Skin epidermis (tissue), 12 donors: ENCODE measurements around the gene KIF16B.
"Not testable (repeated sequence)": the region's sequence is repeated elsewhere in the genome, so short reads cannot be mapped to it uniquely, and the experiment has no call there.

Experiments used
- H3K27ac ChIP-seq, 21 experiments: fragments of 200-600 bp; sonication (generic) in 11 of 21; one replicate each; pipeline ENCODE4 v1.5.0; 2020; ENCODE audit warnings: mild to moderate bottlenecking in 3 of 21, inconsistent platforms in 2 of 21, moderate library complexity in 2 of 21
- H3K4me3 ChIP-seq, 7 experiments: fragments of 200-600 bp; sonication (generic) in 2 of 7; one replicate each; pipeline ENCODE4 v1.5.0; 2020; ENCODE audit warnings: inconsistent platforms in 2 of 7, mild to moderate bottlenecking in 2 of 7, moderate library complexity in 1 of 7

Gene KIF16B

GRCh38 chr20:16445482-16445881 is 127.8 kb downstream of the KIF16B start:
- H3K4me3 ChIP-seq: no peak overlapping the region
- no peak overlapping the region for H3K27ac ChIP-seq

DNA sequence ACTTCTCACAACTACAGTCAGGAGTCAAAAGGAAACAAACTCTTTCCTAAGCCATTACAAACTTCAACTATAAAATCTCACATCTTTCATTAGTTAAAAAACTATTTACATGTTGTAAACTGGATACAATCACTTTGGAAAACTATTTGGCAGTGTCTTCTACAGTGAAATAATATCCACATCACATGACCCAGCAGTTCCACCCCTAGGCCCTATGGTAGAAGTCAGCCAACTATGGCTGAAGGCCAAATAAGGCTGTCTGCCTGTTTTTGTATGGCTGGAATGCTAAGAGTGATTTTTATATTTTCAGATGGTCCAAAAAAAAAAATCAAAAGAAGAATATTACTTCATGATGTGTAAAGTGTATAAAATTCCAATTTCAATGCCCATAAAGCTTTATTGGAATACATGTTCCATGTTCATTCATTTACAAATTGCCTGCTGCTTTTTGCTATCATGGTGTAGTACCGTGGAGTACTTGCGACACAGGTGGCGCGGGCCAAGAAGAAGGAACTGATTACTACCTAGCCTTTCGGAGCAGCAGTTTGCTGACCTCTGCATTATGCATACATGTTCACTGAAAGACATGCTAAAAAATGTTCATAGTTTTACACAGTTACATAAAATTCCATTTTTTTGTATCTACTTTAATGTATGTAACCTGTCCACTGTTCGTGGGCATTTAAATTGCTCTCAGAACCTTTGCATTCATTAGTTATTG is 129.0 kb downstream of the KIF16B start:
- no peak overlapping the region for H3K4me3 ChIP-seq
- no peak overlapping the region for H3K27ac ChIP-seq

DNA sequence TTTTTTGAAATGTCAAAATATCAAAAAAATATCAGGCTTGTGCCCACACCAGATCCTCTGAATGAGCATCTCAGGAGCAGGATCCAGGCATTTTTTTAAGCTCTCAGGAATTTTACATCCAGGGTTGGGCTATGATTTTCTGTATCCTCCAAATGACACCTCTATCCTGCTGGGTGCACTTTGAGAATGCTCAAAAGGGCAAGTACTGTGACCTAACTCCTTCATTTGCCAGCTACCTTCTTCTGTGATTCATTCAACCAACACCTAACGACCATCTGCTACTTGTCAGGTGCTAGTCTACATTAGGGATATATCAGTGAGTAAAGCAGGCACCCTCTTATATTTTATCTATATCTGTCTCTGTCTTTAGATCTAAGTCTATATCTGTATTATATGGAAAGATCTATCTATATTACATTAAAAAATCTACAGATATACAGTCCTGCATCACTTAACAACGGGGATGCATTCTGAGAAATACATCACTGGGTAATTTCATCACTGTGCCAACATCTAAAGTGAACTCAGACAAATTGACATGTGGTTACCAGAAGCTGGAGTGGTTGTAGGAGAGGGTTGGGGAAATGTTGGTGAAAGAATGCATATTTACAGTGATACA is 131.6 kb downstream of the KIF16B start:
- no peak overlapping the region for H3K4me3 ChIP-seq
- H3K27ac ChIP-seq: no peak overlapping the region

- no peak overlapping the region for H3K27ac ChIP-seq
- H3K4me3 ChIP-seq: no peak overlapping the region
Observed at GRCh38 chr20:16440686-16441085, 132.6 kb downstream of the KIF16B start.

DNA sequence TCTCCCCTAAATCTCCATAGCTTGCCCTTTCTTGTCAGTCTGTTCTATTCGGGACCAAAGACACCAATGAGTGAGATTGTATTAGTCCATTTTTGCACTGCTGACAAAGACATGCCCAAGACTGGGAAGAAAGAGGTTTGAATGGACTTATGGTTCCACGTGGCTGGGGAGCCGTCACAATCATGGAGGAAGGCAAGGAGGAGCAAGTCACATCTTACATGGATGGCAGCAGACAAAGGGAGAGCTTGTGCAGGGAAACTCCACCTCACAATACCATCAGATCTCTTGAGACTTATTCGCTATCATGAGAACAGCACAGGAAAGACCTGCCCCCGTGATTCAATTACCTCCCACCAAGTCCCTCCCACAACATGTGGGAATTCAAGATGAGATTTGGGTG is 133.7 kb downstream of the KIF16B start:
- H3K27ac ChIP-seq, H3K4me3 ChIP-seq: not testable (repeated sequence)

- Histone ChIP-seq H3K27ac (no peak overlapping the region), H3K4me3 (no peak overlapping the region)
Observed at GRCh38 chr20:16438100-16438499, 135.1 kb downstream of the KIF16B start.

GRCh38 chr20:16437387-16437996 is 135.8 kb downstream of the KIF16B start:
- Histone ChIP-seq H3K4me3 (no peak overlapping the region), H3K27ac (no peak overlapping the region)

DNA sequence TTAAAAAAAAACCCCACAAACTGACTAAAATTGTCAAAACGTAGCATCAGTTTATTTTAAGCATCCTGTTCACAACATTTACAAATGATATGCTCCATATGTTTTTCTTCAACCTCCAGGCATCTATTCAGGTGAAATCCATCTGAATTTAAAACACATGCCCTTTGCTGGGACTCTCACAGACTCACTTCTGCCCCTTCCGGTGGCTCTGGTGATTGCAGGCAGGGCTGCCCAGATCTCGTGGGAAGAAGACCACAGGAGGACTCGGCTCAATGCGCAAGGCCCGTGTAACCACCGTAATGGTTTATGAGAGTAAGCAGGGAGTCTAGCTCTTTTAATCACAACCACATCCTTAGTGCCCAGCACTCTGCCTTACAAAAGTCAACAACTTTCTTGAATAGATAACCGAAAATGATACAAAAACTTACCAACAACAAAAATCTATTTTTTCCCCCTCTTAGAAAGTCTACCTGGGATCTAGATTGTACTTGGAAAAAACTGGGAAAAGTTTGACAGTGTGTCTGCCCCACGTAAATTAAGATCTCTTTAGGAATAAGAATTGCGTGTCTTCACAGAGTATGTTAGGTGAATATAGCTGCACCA is 139.1 kb downstream of the KIF16B start:
- Histone ChIP-seq H3K4me3 (no peak overlapping the region), H3K27ac (no peak overlapping the region)

GRCh38 chr20:16433293-16433580 is 140.0 kb downstream of the KIF16B start:
- no peak overlapping the region for H3K27ac ChIP-seq
- H3K4me3 ChIP-seq: no peak overlapping the region

GRCh38 chr20:16432466-16433292 is 140.6 kb downstream of the KIF16B start:
- no peak overlapping the region for H3K4me3 ChIP-seq
- H3K27ac ChIP-seq: no peak overlapping the region

- Histone ChIP-seq H3K4me3 (no peak overlapping the region), H3K27ac (no peak overlapping the region)
Observed at GRCh38 chr20:16428112-16428511, 145.1 kb downstream of the KIF16B start.

- Histone ChIP-seq H3K27ac (no peak overlapping the region), H3K4me3 (no peak overlapping the region)
Observed at GRCh38 chr20:16427571-16427970, 145.7 kb downstream of the KIF16B start.

- Histone ChIP-seq H3K4me3 (no peak overlapping the region), H3K27ac (no peak overlapping the region)
Observed at GRCh38 chr20:16424780-16425179, 148.5 kb downstream of the KIF16B start.

GRCh38 chr20:16423311-16424212 is 149.7 kb downstream of the KIF16B start:
- Histone ChIP-seq H3K27ac (no peak overlapping the region), H3K4me3 (no peak overlapping the region)

- H3K27ac ChIP-seq: no peak overlapping the region
- no peak overlapping the region for H3K4me3 ChIP-seq
Observed at GRCh38 chr20:16419138-16419715, 154.0 kb downstream of the KIF16B start.

- Histone ChIP-seq H3K27ac (no peak overlapping the region), H3K4me3 (no peak overlapping the region)
Observed at GRCh38 chr20:16418616-16419015, 154.6 kb downstream of the KIF16B start.

DNA sequence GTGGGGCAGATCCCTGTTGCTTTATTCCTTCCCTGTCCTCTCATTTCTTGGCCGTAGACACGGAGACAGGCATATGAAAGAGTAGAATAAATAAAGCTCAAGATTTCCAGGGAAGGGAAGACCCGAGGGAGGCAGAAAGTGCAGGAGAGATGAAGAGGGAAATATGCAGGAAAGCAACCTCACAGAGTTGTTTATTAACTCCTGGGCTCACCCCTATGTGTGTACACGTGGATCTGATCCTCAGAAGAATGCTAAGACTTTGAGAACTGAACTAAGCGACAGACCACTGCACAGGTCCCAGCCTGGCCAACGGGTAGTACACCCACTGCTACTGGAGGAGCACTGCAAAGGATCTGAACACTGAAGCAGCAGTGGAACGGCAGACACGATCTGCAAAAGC is 156.2 kb downstream of the KIF16B start:
- Histone ChIP-seq H3K27ac (no peak overlapping the region), H3K4me3 (no peak overlapping the region)

- H3K27ac ChIP-seq: no peak overlapping the region
- H3K4me3 ChIP-seq: no peak overlapping the region
Observed at GRCh38 chr20:16415071-16416053, 157.9 kb downstream of the KIF16B start.
